NB4 (cell line): ENCODE measurements around the gene KRTAP10-2.
"Not testable (repeated sequence)": the region's sequence is repeated elsewhere in the genome, so short reads cannot be mapped to it uniquely, and the experiment has no call there.

Experiments used
- DNase-seq: peaks from one replicate; pipeline ENCODE4 v3.0.0; 2010; ENCODE audit warnings: low read depth
- H3K4me3 ChIP-seq: one replicate; pipeline ENCODE4 v1.5.1; 2011; ENCODE audit warnings: mild to moderate bottlenecking, low read depth, low read length, moderate library complexity
- MYC ChIP-seq: IDR thresholded peaks from 2 replicates; pipeline ENCODE4 v1.6.1; 2011; ENCODE audit warnings: low read depth, low read length
- POLR2A ChIP-seq: IDR thresholded peaks from 2 replicates; pipeline ENCODE4 v1.6.1; 2011; ENCODE audit warnings: mild to moderate bottlenecking; ENCODE audit not compliant: insufficient read length; ENCODE audit errors: extremely low read depth
- TF ChIP-seq, protein P1 (sequence below): IDR thresholded peaks from 2 replicates; pipeline ENCODE4 v1.6.1; 2011; ENCODE audit warnings: low read depth, low read length
- TF ChIP-seq, protein P2 (sequence below): IDR thresholded peaks from one replicate; pipeline ENCODE4 v1.5.1; 2012; ENCODE audit warnings: low read depth, low read length

Gene KRTAP10-2

DNA sequence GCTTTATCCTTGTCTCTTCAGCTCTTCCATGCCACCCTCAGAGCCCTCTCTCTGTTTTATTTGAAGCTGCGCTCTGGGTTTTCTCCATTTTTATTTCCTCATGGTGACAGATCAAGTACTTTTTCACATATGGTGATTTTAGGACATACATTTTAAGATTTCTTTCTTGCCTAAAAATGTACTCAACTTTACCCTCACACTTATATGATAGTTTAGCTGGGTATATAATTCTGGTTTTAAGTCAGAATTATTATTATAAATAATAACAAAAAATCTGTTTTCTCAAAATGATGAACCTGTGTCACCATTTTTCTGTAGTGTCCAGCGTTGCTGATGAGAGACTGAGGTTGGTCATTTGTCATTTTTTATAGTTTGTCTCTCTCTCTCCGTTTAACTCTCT is 29.9 kb upstream of the KRTAP10-2 start:
- no peak for DNase-seq
- H3K4me3 ChIP-seq: no peak overlapping the region
- TF ChIP-seq, protein P1, sequence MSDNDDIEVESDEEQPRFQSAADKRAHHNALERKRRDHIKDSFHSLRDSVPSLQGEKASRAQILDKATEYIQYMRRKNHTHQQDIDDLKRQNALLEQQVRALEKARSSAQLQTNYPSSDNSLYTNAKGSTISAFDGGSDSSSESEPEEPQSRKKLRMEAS: no peak
- TF ChIP-seq MYC (no peak), POLR2A (no peak)
- TF ChIP-seq, protein P2, sequence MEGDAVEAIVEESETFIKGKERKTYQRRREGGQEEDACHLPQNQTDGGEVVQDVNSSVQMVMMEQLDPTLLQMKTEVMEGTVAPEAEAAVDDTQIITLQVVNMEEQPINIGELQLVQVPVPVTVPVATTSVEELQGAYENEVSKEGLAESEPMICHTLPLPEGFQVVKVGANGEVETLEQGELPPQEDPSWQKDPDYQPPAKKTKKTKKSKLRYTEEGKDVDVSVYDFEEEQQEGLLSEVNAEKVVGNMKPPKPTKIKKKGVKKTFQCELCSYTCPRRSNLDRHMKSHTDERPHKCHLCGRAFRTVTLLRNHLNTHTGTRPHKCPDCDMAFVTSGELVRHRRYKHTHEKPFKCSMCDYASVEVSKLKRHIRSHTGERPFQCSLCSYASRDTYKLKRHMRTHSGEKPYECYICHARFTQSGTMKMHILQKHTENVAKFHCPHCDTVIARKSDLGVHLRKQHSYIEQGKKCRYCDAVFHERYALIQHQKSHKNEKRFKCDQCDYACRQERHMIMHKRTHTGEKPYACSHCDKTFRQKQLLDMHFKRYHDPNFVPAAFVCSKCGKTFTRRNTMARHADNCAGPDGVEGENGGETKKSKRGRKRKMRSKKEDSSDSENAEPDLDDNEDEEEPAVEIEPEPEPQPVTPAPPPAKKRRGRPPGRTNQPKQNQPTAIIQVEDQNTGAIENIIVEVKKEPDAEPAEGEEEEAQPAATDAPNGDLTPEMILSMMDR: no peak

DNA sequence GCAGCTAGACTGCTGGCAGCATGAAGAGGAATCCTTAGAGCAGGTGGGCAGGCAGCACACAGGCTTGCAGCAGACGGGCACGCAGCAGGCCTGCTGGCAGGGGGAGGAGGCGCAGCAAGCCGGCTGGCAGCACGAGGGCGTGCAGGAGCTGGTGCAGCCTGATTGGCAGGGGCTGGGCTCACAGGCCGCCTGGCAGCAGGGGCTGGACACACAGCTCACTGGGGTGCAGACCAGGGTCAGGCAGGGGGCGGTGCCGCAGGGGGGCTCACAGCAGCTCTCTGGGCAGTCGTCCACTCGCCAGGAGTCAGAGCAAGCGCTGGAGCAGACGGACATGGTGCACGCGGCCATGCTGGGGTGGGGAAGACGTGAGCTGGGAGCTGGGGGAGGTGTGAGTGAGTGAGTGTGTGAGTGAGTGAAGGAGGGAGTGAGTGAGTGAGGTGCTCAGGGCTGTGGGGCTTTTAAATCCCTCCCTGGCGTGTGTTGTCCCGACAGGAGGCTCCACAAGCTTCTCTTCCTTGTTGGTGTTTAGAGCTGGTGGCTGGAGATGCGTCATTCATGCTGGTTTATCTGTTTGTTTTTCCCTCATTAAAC is 29.0 kb upstream of the KRTAP10-2 start, which contains the start of gene KRTAP10-5:
Gene KRTAP10-5 (minus strand): TSS at position 374 of the 591 bp plus-strand sequence. CDS start 26 bp downstream, at position 348.
- DNase-seq, H3K4me3 ChIP-seq: not testable (repeated sequence)

DNA sequence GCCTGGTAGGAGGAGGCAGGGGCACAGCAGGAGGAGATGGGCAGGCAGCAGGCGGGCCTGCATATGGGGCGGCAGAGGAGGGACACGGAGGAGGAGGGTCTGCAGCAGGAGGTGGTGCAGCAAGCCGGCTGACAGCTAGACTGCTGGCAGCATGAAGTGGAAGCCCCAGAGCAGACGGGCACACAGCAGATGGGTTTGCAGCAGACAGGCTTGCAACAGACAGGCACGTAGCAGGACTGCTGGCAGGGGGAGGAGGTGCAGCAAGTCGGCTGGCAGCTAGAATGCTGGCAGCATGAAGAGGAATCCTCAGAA is 28.5 kb upstream of the KRTAP10-2 start:
- TF ChIP-seq MYC (no peak), POLR2A (no peak)
- TF ChIP-seq, protein P2: no peak
- TF ChIP-seq, protein P1: no peak

DNA sequence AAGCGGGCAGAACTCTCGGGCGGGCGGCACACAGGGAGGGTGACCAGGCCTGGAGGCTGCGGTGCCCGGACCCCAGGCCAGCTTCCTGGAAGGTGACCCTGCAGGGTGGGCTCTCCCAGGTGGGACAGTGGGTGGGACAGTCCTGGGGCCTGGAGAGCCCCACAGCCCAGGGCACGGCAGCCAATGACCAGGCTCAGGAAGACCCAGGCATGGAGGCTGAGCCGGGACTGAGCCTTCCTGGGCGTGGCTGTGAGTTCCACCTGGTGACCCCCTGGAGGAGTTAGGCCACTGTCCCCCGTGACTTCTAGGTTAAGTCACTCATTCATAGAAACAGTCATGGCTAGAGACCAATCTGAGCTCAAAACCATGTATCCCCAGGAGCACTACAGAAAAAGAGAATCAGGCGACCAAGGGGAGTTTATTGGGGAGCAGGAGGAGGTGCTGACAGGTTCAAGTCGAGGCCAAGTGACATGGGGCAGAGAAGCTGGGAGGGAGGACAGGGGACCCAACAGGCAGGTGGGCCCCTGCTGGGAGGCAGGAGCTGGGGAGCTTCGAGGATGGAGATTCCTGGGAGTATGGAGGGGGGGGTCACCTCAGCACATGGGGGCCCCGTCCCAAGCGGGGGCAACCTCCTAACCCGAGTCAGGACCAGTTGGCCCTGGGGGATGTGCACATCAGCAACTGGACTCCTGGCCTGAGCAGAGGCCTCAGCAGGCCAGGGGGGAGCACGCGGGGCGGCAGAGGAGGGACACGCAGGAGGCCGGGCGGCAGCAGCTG is 27.9 kb upstream of the KRTAP10-2 start:
- TF ChIP-seq POLR2A (no peak), MYC (no peak)
- TF ChIP-seq, protein P2: no peak
- TF ChIP-seq, protein P1: no peak
- DNase-seq: no peak
- H3K4me3 ChIP-seq: no peak overlapping the region

More for the DNA sequence above, 28.5 kb upstream of the KRTAP10-2 start:
- DNase-seq: no peak
- H3K4me3 ChIP-seq: no peak overlapping the region

DNA sequence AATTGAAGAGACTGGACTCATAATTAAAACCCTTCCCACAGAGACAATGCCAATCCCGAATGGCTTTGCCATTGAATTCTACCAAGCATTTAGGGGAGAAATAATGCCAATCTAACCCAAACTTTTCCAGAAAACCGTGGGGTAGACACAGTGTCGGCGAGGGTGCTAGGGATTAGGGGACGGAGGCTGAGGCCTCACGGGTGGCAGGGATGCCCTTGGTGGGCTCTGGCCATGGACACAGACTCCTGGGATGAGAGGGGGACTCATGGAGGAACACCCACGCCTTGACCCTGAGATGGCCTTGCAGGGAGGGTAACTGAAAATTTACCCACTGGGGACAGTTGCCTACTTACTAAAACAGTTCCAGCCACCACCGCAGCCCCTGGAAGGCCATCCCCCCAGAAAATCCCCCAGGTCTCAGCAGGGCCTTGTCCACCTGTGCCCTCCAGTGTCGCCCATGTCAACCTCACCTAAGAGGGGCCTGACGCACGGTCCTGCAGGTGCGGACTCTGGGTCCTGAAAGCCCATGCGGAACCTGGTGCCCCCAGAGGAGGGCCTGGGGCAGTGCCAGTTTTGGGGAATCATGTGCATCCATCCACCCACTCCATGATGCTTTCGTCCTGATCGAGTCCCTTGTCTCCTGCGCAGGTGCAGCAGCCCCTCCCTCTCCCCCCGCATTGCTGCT is 27.2 kb upstream of the KRTAP10-2 start:
- H3K4me3 ChIP-seq: no peak overlapping the region
- TF ChIP-seq, protein P1: no peak
- TF ChIP-seq POLR2A: no peak
- TF ChIP-seq, protein P2: no peak
- no peak for TF ChIP-seq MYC
- no peak for DNase-seq

DNA sequence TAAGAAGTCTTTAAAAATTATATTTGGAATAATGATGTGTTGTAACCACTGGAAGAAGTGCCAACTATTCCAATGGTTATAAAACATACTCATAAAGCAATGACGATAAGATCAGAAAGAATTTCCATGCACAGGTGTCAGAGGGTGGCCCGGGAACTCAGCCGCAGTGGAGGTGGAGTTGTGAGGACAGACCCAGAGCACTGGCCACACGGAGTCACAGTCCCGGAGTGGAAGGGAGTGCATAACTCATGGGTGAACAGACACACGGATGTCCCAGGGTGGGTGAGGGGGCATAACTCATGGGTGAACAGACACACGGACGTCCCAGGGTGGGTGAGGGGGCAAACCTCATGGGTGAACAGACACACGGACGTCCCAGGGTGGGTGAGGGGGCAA is 24.7 kb upstream of the KRTAP10-2 start:
- TF ChIP-seq, protein P1: no peak
- TF ChIP-seq POLR2A (no peak), MYC (no peak)
- TF ChIP-seq, protein P2: no peak
- no peak overlapping the region for H3K4me3 ChIP-seq
- no peak for DNase-seq
